Pancreas (tissue), 10 donors: ENCODE data around the gene CLDN16. TPM values are rescaled to one million over a fixed set of nuclear protein-coding genes. Genes with fewer than 3 reads are reported as not detected.

Experiments
- ATAC-seq, 4 donors: fragments of 200-7000 bp; cut with Tn5 transposase; one replicate each; pipeline versions ENCODE4 v1.8.0 to v1.9.1; 2020; ENCODE audit warnings: mild to moderate bottlenecking in 4 of 4, moderate library complexity in 4 of 4
- DNase-seq, 6 donors: peaks; one replicate each; pipeline ENCODE4 v3.0.0-alpha.2; 2020
- FAIRE-seq: peaks from 2 replicates; lab custom pipeline; 2012; peaks lifted over from hg19 to GRCh38; lab: Jason Lieb, UNC
- H3K27ac ChIP-seq, 4 donors: fragments of 200-600 bp; sonication (generic); 1 replicate in 3 of 4; 2 replicates in 1 of 4; pipeline versions ENCODE4 v1.5.0 to v1.8.0; 2020
- H3K27me3 ChIP-seq, 4 donors: fragments of 200-600 bp; one replicate each; pipeline ENCODE4 v1.8.0; 2021
- H3K36me3 ChIP-seq, 3 donors: fragments of 200-600 bp; sonication (generic) in 1 of 3; one replicate each; pipeline versions ENCODE4 v1.5.0 to v1.8.0; 2020 to 2021
- H3K4me1 ChIP-seq, 3 donors: fragments of 200-600 bp; one replicate each; pipeline ENCODE4 v1.8.0; 2021
- H3K4me3 ChIP-seq, 4 donors: fragments of 200-600 bp; sonication (generic) in 2 of 4; one replicate each; pipeline versions ENCODE4 v1.5.0 to v1.8.0; 2020 to 2021
- H3K9me3 ChIP-seq, 4 donors: fragments of 200-600 bp; one replicate each; pipeline ENCODE4 v1.8.0; 2021
- CTCF ChIP-seq, 4 donors: fragments of 200-600 bp; sonication (generic) in 3 of 4; IDR thresholded peaks; one replicate each; pipeline versions ENCODE4 v1.5.0 to v1.8.0; 2021; ENCODE audit warnings: antibody characterized with exemption in 4 of 4
- WGBS, 2 donors: extraction: QIAGEN DNeasy Blood & Tissue Kit; methylation state at CpG; one replicate each; pipeline ENCODE4 v1.1.7; 2013; 5-methylcytosine and 5-hydroxymethylcytosine counted together
- intact Hi-C, 3 donors: fragments of 100-400 bp; cut with DNase I; formaldehyde crosslinking; loops; one replicate each; pipeline versions ENCODE4 v1.11.1 to v1.14.2; 2022
- polyA plus RNA-seq, 2 donors: library from polyadenylated mRNA; stranded (reverse); fragments of 200-250 nt; gene quantifications; one replicate each; pipeline ENCODE4 v1.2.3, GENCODE V29; 2013
- total RNA-seq, 6 donors: library from RNA; stranded (reverse); fragmentation: NEBNext Ultra II Directional in 4 of 6; extraction: Animal tissue kit (Norgen Biotek cat#: 25700) in 4 of 6; gene quantifications; one replicate each; pipeline versions ENCODE4 v1.2.1 to v1.2.4, GENCODE V29; 2021 to 2023
- donor health status: healthy with polysubstance abuse.
- donor health status: DM: no; HTN: no; CAD: no; lungs with moderate emphysema.
- donor health status: DM: no; HTN: no; CAD: no.
- donor health status: control.
- donor health status: control.
- donor health status: Bipolar disorder and iron deficiency.
- donor health status: DM: yes; HTN: yes; CAD: no.
- donor health status: DM: no; HTN: no; CAD: no.
- donor health status: DM: no; HTN: no; CAD: no.
- donor health status: DM: yes; HTN: yes; CAD: no.

CLDN16 gene
- total and polyA plus RNA-seq, 8 donors: 0.09 to 1.8 (median 0.36) TPM

DNA sequence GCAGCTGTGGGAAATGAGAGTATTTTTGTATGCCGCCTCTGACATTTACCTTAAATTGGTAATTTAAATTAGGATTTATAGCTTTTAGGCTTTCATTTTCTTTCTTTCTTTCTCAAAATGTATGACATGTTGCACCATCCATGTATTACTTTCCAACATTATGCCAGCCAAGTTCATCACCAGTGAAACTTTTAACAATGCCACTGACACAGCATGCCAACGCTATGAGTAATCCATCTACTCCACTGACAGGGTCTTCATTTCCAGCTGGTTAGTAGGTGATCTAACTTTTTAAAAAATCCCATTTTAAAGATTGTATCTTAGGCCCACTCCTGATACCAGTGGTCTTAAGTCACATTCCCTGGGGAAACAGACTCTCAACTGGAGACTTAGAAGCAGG is 21.8 kb upstream of the CLDN16 start:
- DNase-seq: no peak
- no peak overlapping the region for H3K4me3 ChIP-seq
- peak in 1 of 4 donors; percentile 22 for ATAC-seq
- H3K4me1 ChIP-seq: peaks cover 0 to 4% (median 0%) of the 10 kb centered on the region in 3 donors
- H3K27ac ChIP-seq: no peak overlapping the region
- intact Hi-C loops: no loop called here
- TF ChIP-seq CTCF (IDR thresholded peaks at IDR 0.05): no peak
- H3K36me3 ChIP-seq: no peaks in the 10 kb centered on the region
- no peaks in the 10 kb centered on the region for H3K27me3 ChIP-seq
- FAIRE-seq: no peak
- WGBS, 2 donors: 44 to 70% methylated on average over 2 of the region's 2 CpGs
- H3K9me3 ChIP-seq: no peaks in the 10 kb centered on the region

- H3K4me1 ChIP-seq: no peaks in the 10 kb centered on the region
- DNase-seq: no peak
- no peak overlapping the region for H3K4me3 ChIP-seq
- intact Hi-C loops: no loop called here
- no peak for ATAC-seq
- no peaks in the 10 kb centered on the region for H3K9me3 ChIP-seq
- H3K27ac ChIP-seq: peak overlapping the region in 2 of 4 donors; percentile 39 to 63
- no peaks in the 10 kb centered on the region for H3K36me3 ChIP-seq
- no peaks in the 10 kb centered on the region for H3K27me3 ChIP-seq
- no peak for TF ChIP-seq CTCF (IDR thresholded peaks at IDR 0.05)
- no peak for FAIRE-seq
Observed at GRCh38 chr3:190368881-190369280, 19.1 kb upstream of the CLDN16 start.

- no peaks in the 10 kb centered on the region for H3K36me3 ChIP-seq
- peak in 3 of 4 donors; percentile 15 to 54 (median 19) for ATAC-seq
- no peak for FAIRE-seq
Observed at GRCh38 chr3:190369668-190370295, 18.2 kb upstream of the CLDN16 start.

DNA sequence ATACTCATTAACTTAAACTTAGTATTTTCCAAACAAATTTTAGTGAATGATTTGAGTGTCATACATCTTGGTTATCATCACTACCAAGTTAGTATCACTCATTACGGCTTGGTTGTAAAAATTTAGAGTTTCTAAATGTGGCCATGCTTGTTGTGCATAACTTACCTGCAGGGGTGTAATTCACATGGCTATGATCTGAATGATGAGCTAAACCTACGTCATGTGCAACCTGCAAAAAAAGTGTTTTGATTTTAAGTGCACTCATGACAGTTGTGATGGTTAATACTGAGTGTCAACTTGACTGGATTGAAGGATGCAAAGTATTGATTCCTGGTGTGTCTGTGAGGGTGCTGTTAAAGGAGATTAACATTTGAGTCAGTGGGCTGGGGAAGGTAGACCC is 17.6 kb upstream of the CLDN16 start:
- FAIRE-seq (no peak), DNase-seq (no peak), ATAC-seq (no peak)
- H3K36me3 ChIP-seq: no peaks in the 10 kb centered on the region
- no peak overlapping the region for H3K4me3 ChIP-seq
- no peaks in the 10 kb centered on the region for H3K9me3 ChIP-seq
- H3K4me1 ChIP-seq: peaks cover 0 to 3% (median 0%) of the 10 kb centered on the region in 3 donors
- 89 to 95% methylated on average over 2 of the region's 2 CpGs for WGBS, 2 donors
- intact Hi-C loops: no loop called here
- TF ChIP-seq CTCF (IDR thresholded peaks at IDR 0.05): no peak
- peak overlapping the region in 2 of 4 donors; percentile 39 to 63 for H3K27ac ChIP-seq
- no peaks in the 10 kb centered on the region for H3K27me3 ChIP-seq

More at GRCh38 chr3:190369668-190370295, 18.2 kb upstream of the CLDN16 start:
- WGBS, 2 donors: 53 to 60% methylated on average over 5 of the region's 5 CpGs
- no peak for DNase-seq
- TF ChIP-seq CTCF (IDR thresholded peaks at IDR 0.05): no peak
- intact Hi-C loops: no loop called here
- Histone ChIP-seq H3K27me3 (no peaks in the 10 kb centered on the region), H3K4me3 (no peak overlapping the region), H3K4me1 (no peaks in the 10 kb centered on the region), H3K27ac (peak overlapping the region in 2 of 4 donors; percentile 39 to 63), H3K9me3 (no peaks in the 10 kb centered on the region)

- no peak overlapping the region for H3K4me3 ChIP-seq
- H3K9me3 ChIP-seq: no peaks in the 10 kb centered on the region
- WGBS, 2 donors: 49 to 62% methylated on average over 2 of the region's 2 CpGs
- FAIRE-seq: no peak
- ATAC-seq: no peak
- H3K4me1 ChIP-seq: peaks cover 0 to 11% (median 0%) of the 10 kb centered on the region in 3 donors
- no peaks in the 10 kb centered on the region for H3K27me3 ChIP-seq
- intact Hi-C loops: no loop called here
- no peak overlapping the region for H3K27ac ChIP-seq
- DNase-seq: no peak
- no peaks in the 10 kb centered on the region for H3K36me3 ChIP-seq
- no peak for TF ChIP-seq CTCF (IDR thresholded peaks at IDR 0.05)
Observed at GRCh38 chr3:190371152-190371551, 16.8 kb upstream of the CLDN16 start.
